Gastrocnemius medialis (tissue), 4 donors: ENCODE measurements around the gene COA8.

Experiments used
- POLR2A ChIP-seq, 2 donors: fragments of 450-650 bp; IDR thresholded peaks; one replicate each; pipeline ENCODE4 v1.6.1; 2017; ENCODE audit warnings: antibody characterized with exemption in 2 of 2, mild to moderate bottlenecking in 2 of 2, moderate library complexity in 2 of 2
- TF ChIP-seq, protein P1 (sequence below), 5 experiments: fragments of 450-650 bp in 3 of 5; fragments of 200-600 bp in 2 of 5; sonication (generic) in 2 of 5; IDR thresholded peaks in 4 of 5; conservative IDR thresholded peaks in 1 of 5; 1 replicate in 4 of 5; 2 replicates in 1 of 5; pipeline ENCODE4 v1.5.1; 2016 to 2019; ENCODE audit warnings: antibody characterized with exemption in 5 of 5, mild to moderate bottlenecking in 3 of 5, moderate library complexity in 3 of 5

DNA sequence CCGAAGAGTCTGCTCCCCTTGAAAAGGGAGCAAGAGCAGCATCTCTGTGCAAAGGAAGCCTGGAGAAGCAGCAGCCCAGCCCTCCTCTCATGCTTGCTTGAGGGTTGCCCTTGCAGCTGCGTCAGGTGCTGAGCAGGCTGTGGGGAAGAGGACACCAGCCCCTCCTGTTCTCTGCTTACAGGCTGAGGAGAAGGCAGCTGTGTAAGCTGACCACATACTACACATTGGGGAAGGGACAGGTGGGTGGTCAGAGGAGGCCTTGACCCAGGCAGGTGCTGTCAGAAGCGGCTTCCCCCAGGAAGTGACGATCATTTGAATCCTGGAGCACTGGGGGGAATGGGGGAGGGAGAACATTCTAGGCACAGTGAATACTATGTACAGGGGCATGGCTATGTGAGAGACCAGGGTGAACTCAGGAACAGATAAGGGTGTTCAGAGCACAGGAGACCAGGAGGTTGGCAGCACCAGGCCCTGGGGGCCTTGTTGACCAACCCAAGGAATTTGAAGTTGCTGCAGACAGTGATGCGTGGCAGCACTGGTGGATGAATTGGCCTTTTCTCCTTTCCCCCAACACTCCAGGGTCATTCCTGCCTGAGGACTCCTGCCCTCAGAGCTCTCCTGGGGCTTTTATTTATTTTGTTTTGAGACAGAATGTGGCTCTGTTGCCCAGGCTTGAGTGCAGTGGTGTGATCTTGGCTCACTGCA, 63.5 kb downstream of the COA8 start:
- TF ChIP-seq, protein P1, sequence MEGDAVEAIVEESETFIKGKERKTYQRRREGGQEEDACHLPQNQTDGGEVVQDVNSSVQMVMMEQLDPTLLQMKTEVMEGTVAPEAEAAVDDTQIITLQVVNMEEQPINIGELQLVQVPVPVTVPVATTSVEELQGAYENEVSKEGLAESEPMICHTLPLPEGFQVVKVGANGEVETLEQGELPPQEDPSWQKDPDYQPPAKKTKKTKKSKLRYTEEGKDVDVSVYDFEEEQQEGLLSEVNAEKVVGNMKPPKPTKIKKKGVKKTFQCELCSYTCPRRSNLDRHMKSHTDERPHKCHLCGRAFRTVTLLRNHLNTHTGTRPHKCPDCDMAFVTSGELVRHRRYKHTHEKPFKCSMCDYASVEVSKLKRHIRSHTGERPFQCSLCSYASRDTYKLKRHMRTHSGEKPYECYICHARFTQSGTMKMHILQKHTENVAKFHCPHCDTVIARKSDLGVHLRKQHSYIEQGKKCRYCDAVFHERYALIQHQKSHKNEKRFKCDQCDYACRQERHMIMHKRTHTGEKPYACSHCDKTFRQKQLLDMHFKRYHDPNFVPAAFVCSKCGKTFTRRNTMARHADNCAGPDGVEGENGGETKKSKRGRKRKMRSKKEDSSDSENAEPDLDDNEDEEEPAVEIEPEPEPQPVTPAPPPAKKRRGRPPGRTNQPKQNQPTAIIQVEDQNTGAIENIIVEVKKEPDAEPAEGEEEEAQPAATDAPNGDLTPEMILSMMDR (IDR thresholded peaks at IDR 0.05 in 4 of 5, conservative IDR thresholded peaks at IDR 0.05 in 1 of 5), result no peak
- no peak for TF ChIP-seq POLR2A (IDR thresholded peaks at IDR 0.05)
